Aorta (tissue), 5 donors: ENCODE results near the gene FTO. TPM values are rescaled to one million over a fixed set of nuclear protein-coding genes. Genes with fewer than 3 reads are reported as not detected.
A peak's percentile ranks its signal among the peaks of the same experiment; 100 is the strongest.

Experiments used
- ATAC-seq: fragments of 200-7000 bp; cut with Tn5 transposase; one replicate; pipeline ENCODE4 v1.9.1; 2022; ENCODE audit warnings: moderate library complexity; ENCODE audit not compliant: low FRiP score
- DNase-seq, 2 donors: peaks; one replicate each; pipeline ENCODE4 v3.0.0-alpha.2; 2020
- H3K27ac ChIP-seq, 2 donors: one replicate each; pipeline ENCODE4 v1.5.1; 2013; ENCODE audit warnings: low read length in 2 of 2, mild to moderate bottlenecking in 2 of 2, moderate library complexity in 2 of 2, control low read depth in 1 of 2, inconsistent platforms in 1 of 2, low read depth in 1 of 2
- H3K27me3 ChIP-seq, 2 donors: one replicate each; pipeline ENCODE4 v1.6.1; 2013; ENCODE audit warnings: control low read depth in 1 of 2, low read length in 1 of 2, mild to moderate bottlenecking in 1 of 2, moderate library complexity in 1 of 2; ENCODE audit not compliant: insufficient read depth in 2 of 2, control insufficient read depth in 1 of 2
- H3K36me3 ChIP-seq, 2 donors: one replicate each; pipeline ENCODE4 v1.6.1; 2013; ENCODE audit warnings: control low read depth in 1 of 2, low read length in 1 of 2, mild to moderate bottlenecking in 1 of 2; ENCODE audit not compliant: insufficient read depth in 2 of 2, control insufficient read depth in 1 of 2
- H3K4me1 ChIP-seq, 2 donors: one replicate each; pipeline ENCODE4 v1.6.1; 2013; ENCODE audit warnings: low read length in 2 of 2, control low read depth in 1 of 2, mild to moderate bottlenecking in 1 of 2, moderate library complexity in 1 of 2; ENCODE audit not compliant: insufficient read depth in 2 of 2, control insufficient read depth in 1 of 2
- H3K4me3 ChIP-seq, 2 donors: one replicate each; pipeline ENCODE4 v1.5.1; 2013; ENCODE audit warnings: low read length in 2 of 2, control low read depth in 1 of 2, mild to moderate bottlenecking in 1 of 2
- H3K9me3 ChIP-seq: one replicate; pipeline ENCODE4 v1.6.1; 2013; ENCODE audit warnings: mild to moderate bottlenecking, low read length; ENCODE audit not compliant: control insufficient read depth
- WGBS, 2 donors: extraction: QIAGEN DNeasy Blood & Tissue Kit; methylation state at CpG; one replicate each; pipeline ENCODE4 v1.1.7; 2013; 5-methylcytosine and 5-hydroxymethylcytosine counted together
- intact Hi-C, 2 donors: fragments of 100-400 bp; cut with DNase I; formaldehyde crosslinking; loops; one replicate each; pipeline versions ENCODE4 v1.14.2 to v1.15.0; 2022
- polyA plus RNA-seq, 2 donors: library from polyadenylated mRNA; stranded (reverse); fragments of 200-250 nt; gene quantifications; one replicate each; pipeline ENCODE4 v1.2.3, GENCODE V29; 2013
- total RNA-seq, 2 donors: library from RNA; stranded (reverse); fragmentation: NEBNext Ultra II Directional; extraction: Animal tissue kit (Norgen Biotek cat#: 25700); gene quantifications; one replicate each; pipeline ENCODE4 v1.2.1, GENCODE V29; 2021
- donor health status: healthy with polysubstance abuse.
- donor health status: Bipolar disorder and iron deficiency.
- donor health status: DM: no; HTN: no; CAD: no.
- donor health status: DM: no; HTN: no; CAD: no.
- donor health status: DM: yes; HTN: yes; CAD: no.

FTO gene
- total and polyA plus RNA-seq, 4 donors = 17.9 to 97.7 (median 55.6) TPM

DNA sequence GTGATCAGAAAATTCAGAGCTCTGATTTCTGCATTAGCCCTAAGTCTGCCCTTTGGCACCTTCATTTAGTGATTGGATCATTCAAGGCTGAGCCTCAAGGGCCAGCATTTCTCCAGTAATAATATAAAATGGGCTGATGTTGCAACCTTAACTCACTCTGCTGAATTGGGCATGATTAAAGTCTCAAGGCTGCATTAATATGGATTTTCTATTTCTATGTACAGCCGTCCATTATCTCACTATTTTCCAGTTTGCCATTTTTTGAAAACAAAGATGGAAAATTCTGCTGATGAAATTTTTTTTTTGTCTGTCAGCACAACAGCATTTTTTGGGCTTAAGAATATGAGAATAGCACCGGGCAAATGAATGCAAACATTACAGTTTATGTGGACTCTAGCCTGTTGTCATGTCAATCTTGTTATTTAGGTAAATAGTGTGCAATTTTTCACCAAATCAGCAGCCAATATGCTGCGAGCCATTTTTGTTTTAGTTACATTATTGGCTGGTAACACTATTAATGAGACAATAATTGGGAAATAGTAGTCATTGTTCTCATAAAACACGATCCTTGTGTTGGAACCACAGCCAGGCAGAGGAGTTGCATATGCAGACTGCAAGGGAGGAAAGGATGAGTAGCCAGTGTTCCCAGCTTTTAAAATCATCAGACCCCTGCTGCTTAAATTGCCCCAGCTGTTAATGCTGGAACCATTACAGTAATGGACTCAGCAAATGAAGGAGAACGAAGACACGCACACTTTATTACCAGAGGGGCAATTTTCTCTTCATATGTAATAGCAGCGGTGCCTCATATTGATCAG lies 10.5 kb downstream of the FTO start:
- intact Hi-C loops = no loop called here
- H3K27me3 ChIP-seq = no peaks in the 10 kb centered on the region
- H3K4me1 ChIP-seq = peaks cover 0 to 7% of the 10 kb centered on the region in 2 donors
- no peaks in the 10 kb centered on the region for H3K36me3 ChIP-seq
- no peak for DNase-seq
- ATAC-seq = peak; percentile 46
- no peak overlapping the region for H3K27ac ChIP-seq
- 70 to 79% methylated on average over 7 of the region's 7 CpGs for WGBS, 2 donors
- H3K4me3 ChIP-seq = no peak overlapping the region
- H3K9me3 ChIP-seq = no peaks in the 10 kb centered on the region

DNA sequence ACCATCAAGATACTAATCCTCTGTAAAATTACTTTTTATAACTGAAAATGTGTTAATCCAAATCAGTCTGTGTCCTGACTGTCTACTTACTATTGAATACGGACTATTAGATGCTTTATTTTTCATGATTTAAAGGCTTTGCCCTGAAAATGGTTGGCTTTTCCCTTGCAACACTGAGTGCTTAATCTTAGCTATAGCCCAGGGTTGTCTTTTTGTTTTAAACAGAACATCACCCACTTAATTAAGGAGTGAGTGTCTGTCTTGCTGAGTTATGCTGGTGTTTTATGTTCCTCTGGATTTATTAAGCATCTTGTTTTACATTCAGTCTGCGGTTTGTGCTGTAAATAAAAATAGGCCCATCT lies 11.0 kb downstream of the FTO start:
- DNase-seq (no peak), ATAC-seq (no peak)
- no peaks in the 10 kb centered on the region for H3K9me3 ChIP-seq
- H3K36me3 ChIP-seq = no peaks in the 10 kb centered on the region
- no peak overlapping the region for H3K4me3 ChIP-seq
- H3K27ac ChIP-seq = no peak overlapping the region
- H3K4me1 ChIP-seq = peaks cover 0 to 7% of the 10 kb centered on the region in 2 donors
- whole genome bisulfite sequencing, 2 donors = 81 to 84% methylated on average over 2 of the region's 2 CpGs
- intact Hi-C loops = no loop called here
- no peaks in the 10 kb centered on the region for H3K27me3 ChIP-seq

DNA sequence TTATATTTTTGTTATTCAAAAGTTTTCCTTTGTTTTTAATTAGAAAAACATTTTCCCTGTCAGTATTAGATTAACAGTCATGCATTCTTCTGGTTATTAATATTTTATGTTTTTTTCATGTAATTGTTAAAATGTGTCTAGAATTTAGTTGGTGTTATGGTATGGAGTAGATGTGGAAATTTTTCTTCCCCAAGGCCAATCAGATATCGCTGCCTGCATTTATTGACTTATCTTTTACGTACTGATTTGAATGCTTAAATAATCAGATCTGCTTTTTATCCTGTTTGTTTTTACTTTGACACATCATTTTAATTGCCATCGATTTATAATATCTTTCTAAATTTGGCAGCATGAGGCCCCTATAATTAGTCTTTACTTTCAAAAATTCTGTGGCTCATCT lies 13.6 kb downstream of the FTO start:
- intact Hi-C loops = no loop called here
- H3K9me3 ChIP-seq = no peaks in the 10 kb centered on the region
- ATAC-seq = no peak
- no peak overlapping the region for H3K4me3 ChIP-seq
- no peak for DNase-seq
- peaks cover 0 to 2% of the 10 kb centered on the region in 2 donors for H3K36me3 ChIP-seq
- WGBS, 2 donors = 92% methylated on average over 3 of the region's 3 CpGs
- H3K27ac ChIP-seq = no peak overlapping the region
- no peaks in the 10 kb centered on the region for H3K27me3 ChIP-seq
- peaks cover 0 to 6% of the 10 kb centered on the region in 2 donors for H3K4me1 ChIP-seq

DNA sequence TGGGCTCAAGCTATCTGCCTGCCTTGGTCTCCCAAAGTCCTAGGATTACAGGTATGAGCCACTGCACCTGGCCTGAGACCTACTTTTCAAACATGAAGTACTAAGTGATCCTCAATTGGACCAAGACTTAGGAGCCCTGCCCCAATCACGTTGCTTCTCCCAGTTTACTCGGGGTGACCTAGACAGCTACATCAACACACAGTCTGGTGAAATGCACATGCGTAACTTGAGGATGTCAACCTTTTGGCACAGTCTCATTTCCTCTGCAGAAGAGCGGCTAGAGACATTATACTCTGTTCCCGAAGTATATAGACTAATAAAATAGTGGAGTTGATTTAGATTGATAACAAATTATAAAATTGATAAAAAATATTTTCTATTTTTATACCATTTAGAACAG lies 17.1 kb downstream of the FTO start:
- intact Hi-C loops = no loop called here
- Histone ChIP-seq H3K36me3 (peaks cover 0 to 2% of the 10 kb centered on the region in 2 donors), H3K27me3 (no peaks in the 10 kb centered on the region), H3K27ac (no peak overlapping the region), H3K4me1 (no peaks in the 10 kb centered on the region), H3K4me3 (no peak overlapping the region), H3K9me3 (no peaks in the 10 kb centered on the region)
- ATAC-seq = no peak
- DNase-seq = no peak
- 89 to 90% methylated on average over 5 of the region's 5 CpGs for WGBS, 2 donors

DNA sequence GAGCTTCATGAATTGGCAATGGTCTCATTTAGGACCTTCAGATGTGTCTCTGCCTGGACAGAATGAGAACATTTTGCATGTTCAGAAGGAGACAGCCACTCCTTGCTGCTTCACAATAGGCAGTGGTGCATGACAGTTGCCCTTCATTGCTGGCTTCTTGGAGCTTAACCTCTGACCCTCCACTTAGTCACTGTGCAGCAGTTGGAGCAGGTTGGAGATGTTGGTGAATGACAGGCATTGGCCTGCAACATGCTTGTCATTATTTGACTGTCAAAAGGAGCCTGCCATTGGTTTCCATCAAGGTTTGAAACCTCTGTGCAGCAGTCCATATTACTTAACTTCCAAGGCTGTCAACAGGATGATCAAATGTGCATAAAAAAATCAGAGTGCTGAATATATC lies 22.7 kb downstream of the FTO start:
- no peak overlapping the region for H3K4me3 ChIP-seq

DNA sequence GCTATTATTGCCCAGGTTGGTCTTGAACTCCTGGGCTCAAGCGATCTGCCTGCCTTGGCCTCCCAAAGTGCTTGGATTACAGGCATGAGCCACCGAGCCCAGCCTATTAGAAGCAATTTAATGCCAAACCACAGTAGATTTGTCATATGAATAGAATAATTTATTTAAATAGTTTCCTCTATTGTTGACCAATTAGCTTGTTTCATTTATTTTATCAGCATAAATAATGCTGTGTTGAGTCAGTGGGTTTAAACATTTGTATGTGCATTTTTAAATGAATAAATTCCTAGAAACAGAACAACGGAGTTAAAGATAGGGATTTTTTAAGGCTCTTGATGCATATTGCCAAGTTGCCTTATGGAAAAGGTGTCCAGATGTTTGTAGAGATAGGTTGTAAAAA lies 26.7 kb downstream of the FTO start:
- H3K36me3 ChIP-seq = no peaks in the 10 kb centered on the region
- DNase-seq = no peak
- no peak for ATAC-seq
- H3K4me3 ChIP-seq = no peak overlapping the region
- H3K4me1 ChIP-seq = peaks cover 2 to 8% of the 10 kb centered on the region in 2 donors
- H3K9me3 ChIP-seq = no peaks in the 10 kb centered on the region
- no peak overlapping the region for H3K27ac ChIP-seq
- no peaks in the 10 kb centered on the region for H3K27me3 ChIP-seq
- WGBS, 2 donors = 92 to 95% methylated on average over 3 of the region's 3 CpGs
- intact Hi-C loops = no loop called here

More for the DNA sequence above, 22.7 kb downstream of the FTO start:
- Histone ChIP-seq H3K27me3 (no peaks in the 10 kb centered on the region), H3K27ac (no peak overlapping the region), H3K4me1 (peaks cover 0 to 2% of the 10 kb centered on the region in 2 donors), H3K36me3 (no peaks in the 10 kb centered on the region), H3K9me3 (no peaks in the 10 kb centered on the region)
- intact Hi-C loops = no loop called here
- DNase-seq (no peak), ATAC-seq (no peak)

DNA sequence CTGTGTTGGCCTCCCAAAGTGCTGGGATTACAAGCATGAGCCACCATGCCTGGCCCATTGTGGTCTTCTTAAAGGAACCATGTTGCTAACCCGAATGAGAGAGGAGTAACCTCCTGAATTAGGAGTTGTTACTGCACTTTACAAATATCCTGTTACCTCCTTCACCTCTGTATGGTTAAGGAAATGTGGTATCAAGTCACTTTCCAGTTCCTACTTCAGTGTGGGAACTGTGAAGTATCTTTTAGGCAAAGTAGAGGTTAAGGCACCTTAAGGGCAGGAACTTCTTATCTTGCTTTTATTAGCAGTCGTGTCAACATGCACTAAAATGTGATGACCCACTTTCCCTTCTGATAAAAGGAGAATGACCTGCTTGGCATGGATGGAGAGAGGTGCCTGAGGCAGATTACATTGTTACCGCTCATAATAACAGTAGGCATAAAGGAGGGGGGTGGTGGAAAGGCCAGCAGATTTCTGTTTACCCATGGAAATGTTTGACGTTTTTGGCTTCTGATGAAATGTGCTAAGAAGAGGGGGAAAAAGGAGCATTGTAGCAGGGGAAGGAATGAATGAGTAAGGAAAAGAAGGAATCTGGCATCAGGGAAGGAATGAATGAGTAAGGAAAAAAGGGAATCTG lies 28.5 kb downstream of the FTO start:
- DNase-seq (no peak), ATAC-seq (no peak)
- intact Hi-C loops = no loop called here
- Histone ChIP-seq H3K27ac (no peak overlapping the region), H3K27me3 (no peaks in the 10 kb centered on the region), H3K36me3 (no peaks in the 10 kb centered on the region), H3K4me1 (peaks cover 0 to 8% of the 10 kb centered on the region in 2 donors), H3K9me3 (no peaks in the 10 kb centered on the region), H3K4me3 (no peak overlapping the region)
- WGBS, 2 donors = 24 to 25% methylated on average over 4 of the region's 4 CpGs

DNA sequence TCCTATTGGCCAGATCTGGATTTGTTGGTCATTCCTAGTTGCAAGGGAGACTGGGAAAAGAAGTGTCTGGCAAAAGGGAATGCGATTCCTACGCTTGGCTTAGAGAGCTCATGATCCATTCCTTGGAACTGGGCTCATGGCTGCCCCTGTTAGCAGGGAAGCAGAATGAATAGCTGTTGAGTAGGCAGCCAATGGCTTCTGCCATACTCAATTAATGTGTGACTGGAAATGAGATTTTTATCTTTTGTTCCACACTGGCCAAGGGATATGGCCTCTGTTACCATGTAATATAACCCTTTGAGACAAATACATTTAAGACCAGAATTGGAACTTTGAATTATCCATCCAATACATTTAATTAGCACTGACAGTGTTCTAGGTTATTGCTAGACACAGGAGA lies 31.0 kb downstream of the FTO start:
- no peak for ATAC-seq
- 97 to 100% methylated on average over 2 of the region's 2 CpGs for WGBS, 2 donors
- no peaks in the 10 kb centered on the region for H3K9me3 ChIP-seq
- no peak for DNase-seq
- H3K4me1 ChIP-seq = peaks cover 0 to 8% of the 10 kb centered on the region in 2 donors
- H3K27ac ChIP-seq = no peak overlapping the region
- no peak overlapping the region for H3K4me3 ChIP-seq
- H3K27me3 ChIP-seq = no peaks in the 10 kb centered on the region
- intact Hi-C loops = no loop called here
- no peaks in the 10 kb centered on the region for H3K36me3 ChIP-seq

DNA sequence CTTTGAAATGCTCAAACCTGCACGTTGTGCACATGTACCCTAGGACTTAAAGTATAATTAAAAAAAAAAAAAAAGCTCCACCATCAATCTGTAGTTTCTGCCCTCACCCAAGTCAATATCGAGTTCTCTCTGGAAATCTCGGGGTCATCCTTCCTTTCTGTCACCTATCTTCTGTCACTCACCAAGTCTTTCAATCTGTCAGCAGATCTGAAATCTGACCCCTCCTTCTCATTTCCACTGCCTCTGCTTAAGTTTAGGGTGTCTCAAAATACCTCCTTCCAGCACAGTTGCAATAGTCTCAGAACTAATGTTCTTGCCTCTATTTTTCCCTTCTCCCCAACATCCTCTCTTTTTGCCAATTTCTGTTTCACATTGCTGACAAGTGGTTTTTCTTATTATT lies 32.3 kb downstream of the FTO start:
- WGBS, 2 donors = 63 to 77% methylated on average over 3 of the region's 3 CpGs
- intact Hi-C loops = no loop called here
- Histone ChIP-seq H3K27ac (no peak overlapping the region), H3K4me1 (peaks cover 0 to 8% of the 10 kb centered on the region in 2 donors), H3K9me3 (no peaks in the 10 kb centered on the region), H3K4me3 (no peak overlapping the region), H3K27me3 (no peaks in the 10 kb centered on the region), H3K36me3 (no peaks in the 10 kb centered on the region)
- no peak for ATAC-seq
- no peak for DNase-seq
